ENCODE results near the gene RIMBP2.

Gene RIMBP2

GRCh38 chr12:130444061-130444460, 272.0 kb downstream of the RIMBP2 start:
- no peak overlapping the region for H3K27ac ChIP-seq
- TF ChIP-seq, protein P1, sequence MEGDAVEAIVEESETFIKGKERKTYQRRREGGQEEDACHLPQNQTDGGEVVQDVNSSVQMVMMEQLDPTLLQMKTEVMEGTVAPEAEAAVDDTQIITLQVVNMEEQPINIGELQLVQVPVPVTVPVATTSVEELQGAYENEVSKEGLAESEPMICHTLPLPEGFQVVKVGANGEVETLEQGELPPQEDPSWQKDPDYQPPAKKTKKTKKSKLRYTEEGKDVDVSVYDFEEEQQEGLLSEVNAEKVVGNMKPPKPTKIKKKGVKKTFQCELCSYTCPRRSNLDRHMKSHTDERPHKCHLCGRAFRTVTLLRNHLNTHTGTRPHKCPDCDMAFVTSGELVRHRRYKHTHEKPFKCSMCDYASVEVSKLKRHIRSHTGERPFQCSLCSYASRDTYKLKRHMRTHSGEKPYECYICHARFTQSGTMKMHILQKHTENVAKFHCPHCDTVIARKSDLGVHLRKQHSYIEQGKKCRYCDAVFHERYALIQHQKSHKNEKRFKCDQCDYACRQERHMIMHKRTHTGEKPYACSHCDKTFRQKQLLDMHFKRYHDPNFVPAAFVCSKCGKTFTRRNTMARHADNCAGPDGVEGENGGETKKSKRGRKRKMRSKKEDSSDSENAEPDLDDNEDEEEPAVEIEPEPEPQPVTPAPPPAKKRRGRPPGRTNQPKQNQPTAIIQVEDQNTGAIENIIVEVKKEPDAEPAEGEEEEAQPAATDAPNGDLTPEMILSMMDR (conservative IDR thresholded peaks at IDR 0.05), result no peak

DNA sequence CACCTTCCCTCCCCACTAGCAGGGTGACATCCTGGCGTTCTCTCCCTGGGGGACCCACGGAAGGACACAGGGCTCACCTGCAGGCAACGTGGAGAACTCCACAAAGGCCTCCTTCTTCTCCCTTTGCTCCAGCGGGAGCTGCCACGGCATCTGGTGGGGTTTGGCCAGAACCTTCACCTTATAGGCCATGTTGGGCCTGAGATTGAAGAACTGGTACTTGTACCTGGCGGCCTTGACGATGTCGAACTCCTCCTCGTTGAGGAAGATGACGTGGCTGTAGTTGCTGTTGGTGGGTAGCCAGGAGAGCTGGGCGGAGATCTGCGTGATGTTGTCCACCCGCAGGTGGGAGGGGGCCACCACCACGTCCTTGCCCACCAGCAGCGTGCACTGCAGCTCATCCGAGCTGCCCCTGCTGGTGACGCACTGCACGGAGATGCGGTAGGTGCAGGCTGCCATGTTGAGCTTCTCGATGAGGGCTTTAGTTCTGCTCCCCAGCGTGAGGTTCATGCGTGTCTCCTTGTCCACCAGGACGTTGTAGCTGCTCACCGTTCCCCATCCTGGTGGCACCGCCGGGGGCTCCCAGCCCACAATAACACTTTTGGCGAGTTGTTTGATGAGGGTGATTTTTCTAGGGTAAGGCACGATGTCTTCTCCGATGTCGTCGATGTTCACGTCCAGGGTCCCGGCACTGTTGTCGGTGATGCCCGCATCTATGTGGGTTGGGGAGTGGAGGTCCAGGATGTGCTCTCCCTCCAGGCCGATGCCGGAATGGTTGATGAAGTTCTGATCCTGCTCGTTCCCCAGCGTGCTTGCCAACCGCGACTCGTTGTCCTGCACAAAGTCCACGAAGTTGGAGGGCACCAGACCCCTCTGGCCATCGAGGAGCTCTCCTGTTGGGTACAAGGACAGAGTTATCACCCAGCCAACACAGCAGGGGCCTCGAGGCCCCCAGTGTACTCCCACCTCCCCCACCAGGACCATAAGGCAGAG, 274.0 kb downstream of the RIMBP2 start:
- H3K27ac ChIP-seq, result no peak overlapping the region
- TF ChIP-seq, protein P1 (conservative IDR thresholded peaks at IDR 0.05), result no peak

- TF ChIP-seq, protein P1 (conservative IDR thresholded peaks at IDR 0.05), result no peak
- no peak overlapping the region for H3K27ac ChIP-seq
These were observed 275.6 kb downstream of the RIMBP2 start for GRCh38 chr12:130440411-130441080.

- H3K27ac ChIP-seq, result no peak overlapping the region
- TF ChIP-seq, protein P1 (conservative IDR thresholded peaks at IDR 0.05), result no peak
These were observed 276.8 kb downstream of the RIMBP2 start for GRCh38 chr12:130439250-130439649.

DNA sequence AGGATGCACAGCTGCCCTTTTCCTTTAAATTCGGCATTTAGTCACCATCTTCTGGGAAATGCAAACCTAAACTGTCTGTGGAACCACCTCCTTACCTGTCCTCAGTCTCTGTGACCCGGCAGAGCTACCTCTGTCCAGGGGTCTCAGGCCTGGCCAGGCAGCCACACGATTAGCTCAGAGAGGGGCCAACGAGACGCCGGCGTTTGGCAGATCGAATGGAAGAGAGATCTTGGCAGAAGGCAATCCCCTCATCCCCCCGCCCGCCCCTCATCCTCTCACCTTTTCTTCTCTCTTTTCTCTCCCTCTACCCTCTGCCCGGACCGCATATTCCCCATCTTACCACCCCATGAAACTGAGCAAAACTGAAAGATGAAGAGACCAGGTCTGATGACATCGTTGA, 277.4 kb downstream of the RIMBP2 start:
- TF ChIP-seq, protein P1 (conservative IDR thresholded peaks at IDR 0.05), result no peak
- no peak overlapping the region for H3K27ac ChIP-seq

DNA sequence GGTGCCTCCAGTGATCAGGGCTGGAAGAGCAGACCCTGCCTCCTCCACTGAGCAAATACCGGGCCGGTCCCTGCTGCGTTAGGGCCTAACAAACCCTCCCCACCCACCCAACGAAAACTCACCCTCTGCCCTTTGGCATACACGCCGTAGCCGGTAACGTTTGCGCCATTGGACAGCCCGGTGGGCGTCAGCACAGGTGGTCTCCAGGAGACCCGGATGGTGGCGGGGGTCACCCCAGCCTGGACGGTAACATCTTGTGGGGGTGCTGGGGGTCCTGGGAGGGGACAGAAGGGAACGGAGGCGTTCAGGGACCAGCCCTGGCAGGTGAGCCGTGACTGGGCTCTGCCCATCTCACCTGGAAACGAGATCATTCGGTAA, 277.9 kb downstream of the RIMBP2 start:
- TF ChIP-seq, protein P1 (conservative IDR thresholded peaks at IDR 0.05), result no peak
- no peak overlapping the region for H3K27ac ChIP-seq

GRCh38 chr12:130437555-130438242, 278.4 kb downstream of the RIMBP2 start:
- no peak overlapping the region for H3K27ac ChIP-seq
- TF ChIP-seq, protein P1 (conservative IDR thresholded peaks at IDR 0.05), result no peak

All from VCaP (cell line).